Smooth muscle cell (in vitro differentiated cells): Measurements from ENCODE around the gene POLR3GL. TPM values are rescaled to one million over a fixed set of nuclear protein-coding genes. Genes with fewer than 3 reads are reported as not detected.

Source experiments
- DNase-seq: peaks from one replicate; lab custom pipeline; 2025; ENCODE audit not compliant: unreplicated experiment; lab: John Stamatoyannopoulos, UW
- H2AFZ ChIP-seq: fragments of 200-600 bp; sonication (generic); 2 replicates; pipeline ENCODE4 v1.6.0; 2016; ENCODE audit warnings: antibody characterized with exemption, low read depth, mild to moderate bottlenecking
- H3F3A ChIP-seq: fragments of 200-600 bp; sonication (generic); 2 replicates; pipeline ENCODE4 v1.6.0; 2017; ENCODE audit warnings: antibody characterized with exemption, low read depth
- H3K27ac ChIP-seq: fragments of 200-600 bp; sonication (generic); 2 replicates; pipeline ENCODE4 v1.5.1; 2016; ENCODE audit warnings: low read depth, mild to moderate bottlenecking
- H3K27me3 ChIP-seq: fragments of 200-600 bp; sonication (generic); 2 replicates; pipeline ENCODE4 v1.6.1; 2016; ENCODE audit warnings: low read depth, mild to moderate bottlenecking
- H3K36me3 ChIP-seq: fragments of 200-600 bp; sonication (generic); 2 replicates; pipeline ENCODE4 v1.5.1; 2016; ENCODE audit warnings: low read depth
- H3K4me1 ChIP-seq: fragments of 200-600 bp; sonication (generic); 2 replicates; pipeline ENCODE4 v1.5.1; 2016; ENCODE audit warnings: low read depth
- H3K4me2 ChIP-seq: fragments of 200-600 bp; sonication (generic); 2 replicates; pipeline ENCODE4 v1.6.0; 2016; ENCODE audit warnings: mild to moderate bottlenecking
- H3K4me3 ChIP-seq: fragments of 200-600 bp; sonication (generic); 2 replicates; pipeline ENCODE4 v1.5.1; 2016; ENCODE audit warnings: mild to moderate bottlenecking
- H3K79me2 ChIP-seq: fragments of 200-600 bp; sonication (generic); 2 replicates; pipeline ENCODE4 v1.6.0; 2016; ENCODE audit warnings: low read depth, mild to moderate bottlenecking
- H3K9ac ChIP-seq: fragments of 200-600 bp; sonication (generic); 2 replicates; pipeline ENCODE4 v1.6.0; 2016; ENCODE audit warnings: low read depth
- H3K9me3 ChIP-seq: fragments of 200-600 bp; sonication (generic); replicated peaks from 2 replicates; pipeline ENCODE4 v1.5.1; 2016; ENCODE audit warnings: low read depth
- H4K20me1 ChIP-seq: fragments of 200-600 bp; sonication (generic); 2 replicates; pipeline ENCODE4 v1.6.0; 2016; ENCODE audit warnings: low read depth
- CTCF ChIP-seq: fragments of 200-600 bp; sonication (generic); IDR thresholded peaks from 2 replicates; pipeline ENCODE4 v1.5.1; 2017; ENCODE audit warnings: borderline replicate concordance, mild to moderate bottlenecking, antibody characterized with exemption; ENCODE audit not compliant: insufficient read depth, poor library complexity, severe bottlenecking
- WGBS: methylation state at CpG from one replicate; pipeline ENCODE4 v1.1.7; 2016; ENCODE audit warnings: low lambda C conversion rate; 5-methylcytosine and 5-hydroxymethylcytosine counted together
- polyA plus RNA-seq: library from polyadenylated mRNA; unstranded; fragments of >200 nt; fragmentation: Nextera tagmentation; extraction: Ambion mirVana; gene quantifications from 2 replicates; pipeline ENCODE4 v1.2.1, GENCODE V29; 2016
- total RNA-seq: library from RNA; depleted of rRNA; stranded (reverse); fragments of >200 nt; gene quantifications from 2 replicates; pipeline ENCODE4 v1.2.3, GENCODE V29; 2014

The POLR3GL gene
- 17.7 and 22.2 TPM in 2 replicates for total RNA-seq
- polyA plus RNA-seq = 26.4 and 33.6 TPM in 2 replicates

GRCh38 chr1:145964328-145965118 is at the start of gene POLR3GL, which contains the start of gene ANKRD34A:
TSS of gene POLR3GL (plus strand) at chr1:145964690. CDS start at chr1:145974866, 10,176 bp downstream.
TSS of gene ANKRD34A (minus strand) at chr1:145964575. CDS start at chr1:145961759, 2,816 bp downstream.
- peak within 1 kb of the TSS; percentile 74 for H3K4me3 ChIP-seq
- no peaks in the 10 kb centered on the region for H3K9me3 ChIP-seq
- H3K4me1 ChIP-seq = peaks cover 26% of the 10 kb centered on the region
- H2AFZ ChIP-seq = peak within 1 kb of the TSS; percentile 84
- H3F3A ChIP-seq = peaks cover 7% of the 10 kb centered on the region
- no peaks in the 10 kb centered on the region for H4K20me1 ChIP-seq
- DNase-seq = peak; percentile 55
- 2% methylated on average over 37 of the region's 37 CpGs for WGBS
- H3K79me2 ChIP-seq = no peaks in the 10 kb centered on the region
- H3K27ac ChIP-seq = peak within 1 kb of the TSS; percentile 76
- H3K36me3 ChIP-seq = no peaks in the 10 kb centered on the region
- no peaks in the 10 kb centered on the region for H3K27me3 ChIP-seq
- TF ChIP-seq CTCF = no peak
- H3K4me2 ChIP-seq = peak within 1 kb of the TSS; percentile 91
- peak within 1 kb of the TSS; percentile 47 for H3K9ac ChIP-seq

- H3K9me3 ChIP-seq = no peaks in the 10 kb centered on the region
- peaks cover 15% of the 10 kb centered on the region for H3K4me1 ChIP-seq
- H3K4me2 ChIP-seq = no peak overlapping the region
- no peak overlapping the region for H3K27ac ChIP-seq
- no peak overlapping the region for H3K9ac ChIP-seq
- DNase-seq = no peak
- no peaks in the 10 kb centered on the region for H3K79me2 ChIP-seq
- H2AFZ ChIP-seq = no peak overlapping the region
- H3K36me3 ChIP-seq = no peaks in the 10 kb centered on the region
- TF ChIP-seq CTCF = no peak
- H4K20me1 ChIP-seq = no peaks in the 10 kb centered on the region
- no peak overlapping the region for H3K4me3 ChIP-seq
- no peaks in the 10 kb centered on the region for H3K27me3 ChIP-seq
- no peaks in the 10 kb centered on the region for H3F3A ChIP-seq
- WGBS = 80% methylated on average over 5 of the region's 5 CpGs
Measured at GRCh38 chr1:145916745-145917144, 47.7 kb upstream of the POLR3GL start.

- Histone ChIP-seq H3K9ac (peak overlapping the region; percentile 82), H3K4me3 (peak overlapping the region; percentile 78), H3K79me2 (no peaks in the 10 kb centered on the region), H2AFZ (peak overlapping the region; percentile 93), H3K27ac (no peak overlapping the region), H3K27me3 (no peaks in the 10 kb centered on the region), H3K36me3 (no peaks in the 10 kb centered on the region), H3K4me1 (peaks cover 15% of the 10 kb centered on the region), H3K4me2 (peak overlapping the region; percentile 89), H4K20me1 (no peaks in the 10 kb centered on the region), H3K9me3 (no peaks in the 10 kb centered on the region), H3F3A (no peaks in the 10 kb centered on the region)
- WGBS = 84% methylated on average over 5 of the region's 5 CpGs
- DNase-seq = no peak
- TF ChIP-seq CTCF = no peak
Measured at GRCh38 chr1:145917595-145917994, 46.9 kb upstream of the POLR3GL start.
